T-helper 1 cell treated with Interleukin-12 subunit alpha and Interleukin-12 subunit beta and Interleukin-4 antibody, amounts not matched to agents 30 μg/mL and 1 μg/mL, for 36 hours (primary cell): Measurements from ENCODE around the gene MAST2.

Source experiments
- H3K27ac Mint-ChIP-seq: one replicate; pipeline ENCODE4 v1.8.0; 2021; ENCODE audit warnings: mild to moderate bottlenecking, mixed read lengths
- H3K27me3 Mint-ChIP-seq: one replicate; pipeline ENCODE4 v1.8.0; 2021; ENCODE audit warnings: low read depth, mixed read lengths
- H3K36me3 Mint-ChIP-seq: one replicate; pipeline ENCODE4 v1.8.0; 2021; ENCODE audit warnings: low read depth, mixed read lengths
- H3K4me1 Mint-ChIP-seq: one replicate; pipeline ENCODE4 v1.8.0; 2021; ENCODE audit warnings: low read depth, mixed read lengths
- H3K4me3 Mint-ChIP-seq: one replicate; pipeline ENCODE4 v1.8.0; 2021; ENCODE audit warnings: mild to moderate bottlenecking, moderate library complexity, mixed read lengths
- H3K9me3 Mint-ChIP-seq: one replicate; pipeline ENCODE4 v1.8.0; 2021; ENCODE audit warnings: mixed read lengths

Gene MAST2

GRCh38 chr1:46026531-46026930 is 223.1 kb downstream of the MAST2 start:
- peaks cover 4% of the 10 kb centered on the region for H3K36me3 Mint-ChIP-seq
- no peaks in the 10 kb centered on the region for H3K9me3 Mint-ChIP-seq
- no peaks in the 10 kb centered on the region for H3K27me3 Mint-ChIP-seq
- H3K4me3 Mint-ChIP-seq, result no peak overlapping the region
- H3K4me1 Mint-ChIP-seq, result no peaks in the 10 kb centered on the region
- H3K27ac Mint-ChIP-seq, result no peak overlapping the region

GRCh38 chr1:46027788-46028573 is 224.6 kb downstream of the MAST2 start:
- H3K36me3 Mint-ChIP-seq, result peaks cover 4% of the 10 kb centered on the region
- H3K9me3 Mint-ChIP-seq, result no peaks in the 10 kb centered on the region
- no peaks in the 10 kb centered on the region for H3K27me3 Mint-ChIP-seq
- H3K4me1 Mint-ChIP-seq, result no peaks in the 10 kb centered on the region
- H3K4me3 Mint-ChIP-seq, result no peak overlapping the region
- no peak overlapping the region for H3K27ac Mint-ChIP-seq

GRCh38 chr1:46030074-46030870 is 226.9 kb downstream of the MAST2 start:
- Mint-ChIP-seq H3K36me3 (no peaks in the 10 kb centered on the region), H3K27ac (no peak overlapping the region), H3K9me3 (no peaks in the 10 kb centered on the region), H3K4me3 (no peak overlapping the region), H3K4me1 (no peaks in the 10 kb centered on the region), H3K27me3 (no peaks in the 10 kb centered on the region)

- Mint-ChIP-seq H3K4me1 (no peaks in the 10 kb centered on the region), H3K27ac (no peak overlapping the region), H3K36me3 (no peaks in the 10 kb centered on the region), H3K4me3 (no peak overlapping the region), H3K27me3 (no peaks in the 10 kb centered on the region), H3K9me3 (no peaks in the 10 kb centered on the region)
These were observed 227.7 kb downstream of the MAST2 start for GRCh38 chr1:46030876-46031660.

GRCh38 chr1:46034601-46035516 is 231.4 kb downstream of the MAST2 start:
- Mint-ChIP-seq H3K36me3 (no peaks in the 10 kb centered on the region), H3K27me3 (no peaks in the 10 kb centered on the region), H3K4me3 (no peak overlapping the region), H3K4me1 (no peaks in the 10 kb centered on the region), H3K27ac (no peak overlapping the region), H3K9me3 (no peaks in the 10 kb centered on the region)

GRCh38 chr1:46036894-46037839 is 233.8 kb downstream of the MAST2 start:
- H3K9me3 Mint-ChIP-seq, result no peaks in the 10 kb centered on the region

GRCh38 chr1:46039571-46040052 is 236.2 kb downstream of the MAST2 start:
- no peak overlapping the region for H3K27ac Mint-ChIP-seq
- H3K27me3 Mint-ChIP-seq, result no peaks in the 10 kb centered on the region
- H3K4me1 Mint-ChIP-seq, result peaks cover 4% of the 10 kb centered on the region
- no peaks in the 10 kb centered on the region for H3K9me3 Mint-ChIP-seq
- H3K4me3 Mint-ChIP-seq, result no peak overlapping the region
- H3K36me3 Mint-ChIP-seq, result no peaks in the 10 kb centered on the region

More at GRCh38 chr1:46036894-46037839, 233.8 kb downstream of the MAST2 start:
- H3K4me3 Mint-ChIP-seq, result no peak overlapping the region
- no peak overlapping the region for H3K27ac Mint-ChIP-seq
- H3K27me3 Mint-ChIP-seq, result no peaks in the 10 kb centered on the region
- H3K36me3 Mint-ChIP-seq, result no peaks in the 10 kb centered on the region
- no peaks in the 10 kb centered on the region for H3K4me1 Mint-ChIP-seq

GRCh38 chr1:46041551-46041950 is 238.1 kb downstream of the MAST2 start:
- no peak overlapping the region for H3K27ac Mint-ChIP-seq
- peaks cover 4% of the 10 kb centered on the region for H3K4me1 Mint-ChIP-seq
- H3K36me3 Mint-ChIP-seq, result no peaks in the 10 kb centered on the region
- H3K4me3 Mint-ChIP-seq, result no peak overlapping the region
- H3K27me3 Mint-ChIP-seq, result no peaks in the 10 kb centered on the region
- no peaks in the 10 kb centered on the region for H3K9me3 Mint-ChIP-seq

GRCh38 chr1:46041974-46042373 is 238.6 kb downstream of the MAST2 start:
- Mint-ChIP-seq H3K27ac (no peak overlapping the region), H3K4me3 (no peak overlapping the region), H3K4me1 (peaks cover 4% of the 10 kb centered on the region), H3K36me3 (no peaks in the 10 kb centered on the region), H3K9me3 (no peaks in the 10 kb centered on the region), H3K27me3 (no peaks in the 10 kb centered on the region)

GRCh38 chr1:46043458-46044017 is 240.1 kb downstream of the MAST2 start:
- H3K27me3 Mint-ChIP-seq, result no peaks in the 10 kb centered on the region
- peaks cover 4% of the 10 kb centered on the region for H3K4me1 Mint-ChIP-seq
- H3K27ac Mint-ChIP-seq, result no peak overlapping the region
- no peaks in the 10 kb centered on the region for H3K36me3 Mint-ChIP-seq
- H3K9me3 Mint-ChIP-seq, result no peaks in the 10 kb centered on the region
- H3K4me3 Mint-ChIP-seq, result no peak overlapping the region

GRCh38 chr1:46044116-46044515 is 240.7 kb downstream of the MAST2 start:
- Mint-ChIP-seq H3K27me3 (peaks cover under 1% of the 10 kb centered on the region), H3K4me3 (no peak overlapping the region), H3K4me1 (peaks cover 4% of the 10 kb centered on the region), H3K36me3 (no peaks in the 10 kb centered on the region), H3K27ac (no peak overlapping the region), H3K9me3 (no peaks in the 10 kb centered on the region)

GRCh38 chr1:46053734-46054133 is 250.3 kb downstream of the MAST2 start:
- H3K36me3 Mint-ChIP-seq, result no peaks in the 10 kb centered on the region
- H3K27me3 Mint-ChIP-seq, result peaks cover 13% of the 10 kb centered on the region
- H3K9me3 Mint-ChIP-seq, result no peaks in the 10 kb centered on the region
- H3K27ac Mint-ChIP-seq, result no peak overlapping the region
- H3K4me1 Mint-ChIP-seq, result no peaks in the 10 kb centered on the region
- no peak overlapping the region for H3K4me3 Mint-ChIP-seq
